Stimulated activated naive B cell treated with anti-CD40 and anti-IgM and Interleukin-4, amounts not matched to agents 10 μg/mL and 1 μg/mL and 100 μg/mL, for 72 hours (primary cell): Measurements from ENCODE around the gene SEC22C.

ENCODE experiments used
- ATAC-seq, 2 donors: fragments of 150-1000 bp; cut with Tn5 transposase; replicated peaks; 2 replicates each; pipeline ENCODE4 v1.10.0; 2021; ENCODE audit warnings: moderate library complexity in 1 of 2
- DNase-seq: peaks from one replicate; pipeline ENCODE4 v3.0.0; 2021
- H3K27ac Mint-ChIP-seq: one replicate; pipeline ENCODE4 v1.8.0; 2022; ENCODE audit warnings: mild to moderate bottlenecking, mixed read lengths
- H3K27me3 Mint-ChIP-seq, 2 donors: one replicate each; pipeline ENCODE4 v1.8.0; 2022; ENCODE audit warnings: mixed read lengths in 2 of 2
- H3K36me3 Mint-ChIP-seq, 2 donors: one replicate each; pipeline ENCODE4 v1.8.0; 2022; ENCODE audit warnings: mixed read lengths in 2 of 2, mild to moderate bottlenecking in 1 of 2
- H3K4me1 Mint-ChIP-seq, 2 donors: one replicate each; pipeline ENCODE4 v1.8.0; 2022; ENCODE audit warnings: mixed read lengths in 2 of 2, mild to moderate bottlenecking in 1 of 2
- H3K4me3 Mint-ChIP-seq, 2 donors: one replicate each; pipeline ENCODE4 v1.8.0; 2022; ENCODE audit warnings: mild to moderate bottlenecking in 2 of 2, mixed read lengths in 2 of 2, moderate library complexity in 1 of 2
- H3K9me3 Mint-ChIP-seq, 2 donors: one replicate each; pipeline ENCODE4 v1.8.0; 2022; ENCODE audit warnings: mixed read lengths in 2 of 2, mild to moderate bottlenecking in 1 of 2

The SEC22C gene

GRCh38 chr3:42498791-42499477 lies 82.8 kb downstream of the SEC22C start:
- Mint-ChIP-seq H3K4me1 (peaks cover 13 to 23% of the 10 kb centered on the region in 2 donors), H3K27ac (no peak overlapping the region), H3K9me3 (no peaks in the 10 kb centered on the region), H3K36me3 (no peaks in the 10 kb centered on the region), H3K4me3 (no peak overlapping the region), H3K27me3 (peaks cover 50% of the 10 kb centered on the region in 2 donors)
- DNase-seq (no peak), ATAC-seq (no peak)

- Mint-ChIP-seq H3K9me3 (no peaks in the 10 kb centered on the region), H3K27ac (no peak overlapping the region), H3K27me3 (peaks cover 48 to 49% of the 10 kb centered on the region in 2 donors)
Observed at GRCh38 chr3:42498034-42498433, 83.7 kb downstream of the SEC22C start.

More at GRCh38 chr3:42498034-42498433, 83.7 kb downstream of the SEC22C start:
- H3K4me3 Mint-ChIP-seq: no peak overlapping the region
- H3K36me3 Mint-ChIP-seq: no peaks in the 10 kb centered on the region
- ATAC-seq (no peak), DNase-seq (no peak)
- peaks cover 13 to 24% of the 10 kb centered on the region in 2 donors for H3K4me1 Mint-ChIP-seq
